Omental fat pad (tissue), 4 donors: ENCODE measurements around the gene QRICH1. TPM values are rescaled to one million over a fixed set of nuclear protein-coding genes. Genes with fewer than 3 reads are reported as not detected.

ENCODE experiments used
- ATAC-seq: fragments of 150-250 bp; one replicate; pipeline ENCODE4 v1.9.1; 2016; ENCODE audit warnings: mild to moderate bottlenecking, moderate library complexity; ENCODE audit not compliant: low FRiP score
- DNase-seq: peaks from one replicate; pipeline ENCODE4 v3.0.0-alpha.2; 2019; ENCODE audit warnings: low spot score
- CTCF ChIP-seq, 3 donors: fragments of 450-650 bp; IDR thresholded peaks; one replicate each; pipeline ENCODE4 v1.5.1; 2016 to 2017; ENCODE audit warnings: antibody characterized with exemption in 3 of 3, mild to moderate bottlenecking in 3 of 3, moderate library complexity in 2 of 3
- total RNA-seq, 4 donors: library from RNA; depleted of rRNA; stranded (reverse); fragments of >200 nt; gene quantifications; one replicate each; pipeline ENCODE4 v1.1.0, GENCODE V29; 2016

The QRICH1 gene
- total RNA-seq, 4 donors from 2014 or later: 53.2 to 71.2 (median 61.9) TPM

- no peak for DNase-seq
- no peak for TF ChIP-seq CTCF (IDR thresholded peaks at IDR 0.05)
- ATAC-seq: no peak
Measured at GRCh38 chr3:49017229-49017970, 76.5 kb downstream of the QRICH1 start.

- no peak for TF ChIP-seq CTCF (IDR thresholded peaks at IDR 0.05)
- ATAC-seq: no peak
- DNase-seq: no peak
Measured at GRCh38 chr3:49016414-49017228, 77.2 kb downstream of the QRICH1 start.

GRCh38 chr3:49015765-49016164 is 78.1 kb downstream of the QRICH1 start:
- DNase-seq (no peak), ATAC-seq (no peak)
- no peak for TF ChIP-seq CTCF (IDR thresholded peaks at IDR 0.05)

- no peak for ATAC-seq
- no peak for DNase-seq
- TF ChIP-seq CTCF (IDR thresholded peaks at IDR 0.05): no peak
Measured at GRCh38 chr3:49015072-49015471, 78.8 kb downstream of the QRICH1 start.

GRCh38 chr3:49013738-49014660 is 79.9 kb downstream of the QRICH1 start:
- DNase-seq (no peak), ATAC-seq (no peak)
- no peak for TF ChIP-seq CTCF (IDR thresholded peaks at IDR 0.05)

- no peak for TF ChIP-seq CTCF (IDR thresholded peaks at IDR 0.05)
- ATAC-seq (no peak), DNase-seq (no peak)
Measured at GRCh38 chr3:49013113-49013737, 80.6 kb downstream of the QRICH1 start.
